ENCODE data around the gene TOGARAM2. TPM values are rescaled to one million over a fixed set of nuclear protein-coding genes. Genes with fewer than 3 reads are reported as not detected.

Gene TOGARAM2
- total RNA-seq, 2 experiments from 2014 or later: 9.6 TPM

DNA sequence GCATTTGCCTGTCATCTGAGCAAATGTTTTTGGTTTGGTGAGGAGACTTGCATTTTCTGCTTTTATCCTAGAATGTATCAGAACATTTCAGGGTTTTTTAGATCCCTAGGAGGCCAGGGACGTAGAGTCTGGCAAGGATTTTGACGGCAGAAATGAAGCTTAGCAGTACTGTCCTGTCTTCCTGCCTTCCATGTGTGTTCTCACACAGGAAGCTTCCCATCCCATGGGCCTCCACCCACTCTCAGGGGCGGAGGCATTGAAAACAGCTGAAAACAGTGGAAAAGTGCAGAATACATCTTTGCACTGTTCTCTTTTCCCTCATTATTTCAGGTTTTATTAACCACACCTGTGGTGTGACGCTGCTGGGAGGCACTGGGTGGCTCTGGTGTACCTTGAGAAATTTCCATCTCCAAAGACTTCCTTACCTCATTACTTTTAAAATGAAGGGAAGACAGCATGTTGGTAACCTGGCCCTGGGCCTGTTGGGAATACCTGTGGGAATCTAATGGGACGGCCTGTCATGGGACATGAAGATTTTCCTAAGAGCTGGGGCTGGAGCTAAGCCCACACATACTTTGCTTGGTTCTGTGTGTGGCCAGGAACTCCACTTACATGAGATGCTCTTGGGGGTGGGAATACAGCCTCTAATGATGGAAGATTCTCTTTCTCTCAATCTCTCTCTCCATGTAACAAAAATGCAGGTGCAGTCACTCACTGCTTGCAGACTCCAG lies 72.7 kb downstream of the TOGARAM2 start:
- peaks cover 4% of the 10 kb centered on the region for H3K4me1 Mint-ChIP-seq (ENCODE audit: low read depth)
- H3K4me3 Mint-ChIP-seq: no peak overlapping the region
- DNase-seq: no peak
- H3K36me3 Mint-ChIP-seq: no peaks in the 10 kb centered on the region
- H3K27ac Mint-ChIP-seq: no peak overlapping the region
- H3K9me3 Mint-ChIP-seq: no peaks in the 10 kb centered on the region
- no peaks in the 10 kb centered on the region for H3K27me3 Mint-ChIP-seq
- ChIA-PET CTCF (interaction anchor here (0.6 kb wide), 1 partner anchor 35 kb away, joined by 3 read pairs; no protein-coding TSS in a partner anchor), POLR2A (interaction anchor here (0.6 kb wide), 1 partner anchor 713 kb away, joined by 3 read pairs; no protein-coding TSS in a partner anchor)
- intact Hi-C loops (cut with micrococcal nuclease): no loop called here

DNA sequence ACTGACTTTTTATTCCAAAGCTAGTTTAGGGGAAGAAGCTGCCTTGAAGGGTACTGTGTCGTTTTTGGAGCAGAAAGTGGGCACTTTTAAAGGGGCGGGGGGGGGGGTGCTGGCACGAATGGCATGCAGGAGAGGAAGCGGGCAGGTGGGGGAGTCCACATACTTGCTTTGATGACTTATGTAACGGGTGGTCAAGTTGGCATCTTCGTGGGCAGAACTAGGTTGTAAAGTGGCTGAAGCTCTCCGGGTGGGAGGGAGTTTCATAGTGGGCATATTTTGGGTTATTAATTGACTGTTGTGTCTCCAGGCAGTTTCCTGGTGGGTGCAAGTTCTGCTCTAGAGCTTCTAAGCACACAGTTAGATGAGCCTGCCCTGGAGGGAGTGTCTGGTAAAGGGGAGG lies 73.3 kb downstream of the TOGARAM2 start:
- H3K36me3 Mint-ChIP-seq: no peaks in the 10 kb centered on the region
- no peak overlapping the region for H3K27ac Mint-ChIP-seq
- no peaks in the 10 kb centered on the region for H3K27me3 Mint-ChIP-seq
- H3K9me3 Mint-ChIP-seq: no peaks in the 10 kb centered on the region
- H3K4me3 Mint-ChIP-seq: no peak overlapping the region
- ChIA-PET CTCF (no interaction called here), POLR2A (interaction anchor here (0.6 kb wide), 1 partner anchor 713 kb away, joined by 3 read pairs; no protein-coding TSS in a partner anchor)
- no peak for DNase-seq
- H3K4me1 Mint-ChIP-seq (ENCODE audit: low read depth): peaks cover 8% of the 10 kb centered on the region
- intact Hi-C loops (cut with micrococcal nuclease): no loop called here

DNA sequence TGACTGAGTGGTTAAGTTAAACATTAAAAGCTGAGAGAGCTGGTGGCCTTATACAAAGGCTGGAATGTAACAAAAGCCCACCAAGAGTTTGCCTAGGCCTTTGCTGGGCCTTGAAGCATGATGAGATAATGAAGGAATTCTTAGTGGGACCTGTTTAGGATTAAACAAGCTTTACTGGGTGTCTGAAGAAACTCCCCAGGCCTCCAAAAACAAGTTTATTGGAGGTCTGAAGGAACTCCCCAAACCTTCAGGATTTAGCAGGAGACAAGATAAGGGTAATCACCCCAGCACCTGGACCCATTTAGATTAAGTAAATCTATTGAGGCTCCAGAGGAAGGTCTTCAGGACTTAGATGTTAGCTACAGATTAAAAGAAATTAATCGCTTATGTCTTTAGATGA lies 74.5 kb downstream of the TOGARAM2 start:
- intact Hi-C loops (cut with micrococcal nuclease): no loop called here
- H3K4me3 Mint-ChIP-seq: no peak overlapping the region
- CTCF ChIA-PET: no interaction called here
- no peak for DNase-seq
- no peaks in the 10 kb centered on the region for H3K27me3 Mint-ChIP-seq
- no peaks in the 10 kb centered on the region for H3K9me3 Mint-ChIP-seq
- no peaks in the 10 kb centered on the region for H3K36me3 Mint-ChIP-seq
- POLR2A ChIA-PET: no interaction called here
- H3K4me1 Mint-ChIP-seq (ENCODE audit: low read depth): peaks cover 15% of the 10 kb centered on the region
- H3K27ac Mint-ChIP-seq: no peak overlapping the region

DNA sequence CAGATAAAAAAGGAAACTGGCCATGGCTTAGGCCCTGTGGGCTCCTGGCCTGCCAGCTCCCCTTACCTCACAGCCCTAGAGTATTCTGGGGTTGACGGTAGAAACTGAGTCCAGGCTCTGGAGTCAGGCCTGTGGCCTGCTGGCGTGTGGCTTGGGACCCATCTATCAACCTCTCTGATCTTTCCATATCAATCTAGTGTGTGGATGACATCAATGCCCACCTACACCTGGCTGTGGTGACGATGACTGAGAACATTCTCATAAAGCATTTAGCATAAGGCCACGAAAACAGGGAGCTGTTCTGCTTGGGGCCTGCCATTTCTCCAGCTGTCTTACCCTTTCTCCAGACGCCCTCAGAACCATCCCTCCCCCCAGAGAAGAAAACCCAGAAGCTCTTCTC lies 75.4 kb downstream of the TOGARAM2 start:
- Mint-ChIP-seq H3K27me3 (no peaks in the 10 kb centered on the region), H3K9me3 (no peaks in the 10 kb centered on the region), H3K36me3 (no peaks in the 10 kb centered on the region), H3K27ac (no peak overlapping the region), H3K4me1 (ENCODE audit: low read depth) (peaks cover 15% of the 10 kb centered on the region), H3K4me3 (no peak overlapping the region)
- peak; percentile 22 for DNase-seq
- intact Hi-C loops (cut with micrococcal nuclease): no loop called here
- CTCF ChIA-PET: no interaction called here
- POLR2A ChIA-PET: no interaction called here

DNA sequence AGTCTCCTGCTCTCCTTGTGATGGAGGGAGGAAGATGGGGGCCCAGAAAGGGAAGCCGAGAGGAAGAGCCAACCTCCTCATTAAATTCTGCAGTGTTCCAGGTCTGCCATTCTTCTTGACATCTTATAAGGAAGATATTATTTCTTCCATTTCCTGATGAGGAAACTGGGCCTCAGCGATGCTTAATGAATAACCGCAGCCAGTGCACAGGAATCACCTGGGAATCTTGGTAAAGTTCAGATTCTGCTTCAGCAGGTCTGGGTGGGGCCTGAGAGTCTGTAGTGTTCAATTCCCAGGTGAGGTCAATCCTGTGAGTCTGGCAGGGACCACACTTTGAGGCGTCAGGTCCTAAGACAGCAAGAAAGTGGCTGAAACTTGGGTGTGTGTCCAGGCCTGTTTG lies 75.9 kb downstream of the TOGARAM2 start:
- DNase-seq: no peak
- Mint-ChIP-seq H3K9me3 (no peaks in the 10 kb centered on the region), H3K27me3 (no peaks in the 10 kb centered on the region), H3K36me3 (no peaks in the 10 kb centered on the region), H3K4me1 (ENCODE audit: low read depth) (peaks cover 15% of the 10 kb centered on the region), H3K27ac (no peak overlapping the region), H3K4me3 (no peak overlapping the region)
- ChIA-PET POLR2A (no interaction called here), CTCF (no interaction called here)
- intact Hi-C loops (cut with micrococcal nuclease): no loop called here

DNA sequence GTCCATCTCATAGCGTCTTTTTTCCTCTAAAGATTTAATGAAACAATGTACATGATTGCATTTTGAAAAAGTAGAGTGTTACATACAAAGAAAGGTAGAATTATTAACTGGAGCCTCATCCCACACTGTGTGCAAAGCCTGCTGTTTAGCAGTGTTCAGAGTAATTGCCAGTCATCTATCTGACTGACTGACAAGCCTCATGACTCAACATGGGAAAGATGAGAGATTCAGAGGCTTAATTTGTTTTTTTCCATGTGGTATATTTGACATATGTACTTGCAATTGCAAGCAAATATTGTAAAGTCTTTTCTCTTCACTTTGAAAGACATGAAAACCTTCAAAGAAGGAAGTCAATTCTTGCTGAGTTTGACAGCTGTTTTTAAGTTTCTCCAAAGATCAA lies 78.5 kb downstream of the TOGARAM2 start:
- Mint-ChIP-seq H3K27me3 (no peaks in the 10 kb centered on the region), H3K36me3 (no peaks in the 10 kb centered on the region), H3K27ac (peak overlapping the region; percentile 2), H3K4me3 (no peak overlapping the region), H3K9me3 (no peaks in the 10 kb centered on the region), H3K4me1 (ENCODE audit: low read depth) (peaks cover 15% of the 10 kb centered on the region)
- CTCF ChIA-PET: interaction anchor here (2.0 kb wide), 1 partner anchor 44 kb away, joined by 4 read pairs; no protein-coding TSS in a partner anchor
- intact Hi-C loops (cut with micrococcal nuclease): no loop called here
- no peak for DNase-seq
- POLR2A ChIA-PET: no interaction called here

DNA sequence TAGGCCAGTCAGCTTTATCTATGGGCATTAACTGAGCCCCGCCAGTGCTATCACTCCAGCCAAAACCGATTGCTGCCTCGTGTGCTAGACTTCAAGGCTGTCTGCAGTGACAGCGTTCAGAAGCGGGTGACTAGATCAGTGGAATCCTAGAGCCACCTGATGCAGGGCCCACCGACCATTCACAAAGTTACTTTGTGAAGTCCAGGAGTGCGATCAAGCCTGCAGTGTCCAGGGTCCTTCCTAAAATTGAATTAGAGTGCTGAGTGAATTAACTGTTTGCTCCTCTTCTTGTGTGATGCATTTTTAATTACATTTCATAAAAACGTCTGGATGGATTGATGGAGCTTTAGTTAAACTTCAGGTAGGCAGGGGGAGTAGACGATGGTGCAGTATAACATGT lies 79.3 kb downstream of the TOGARAM2 start:
- POLR2A ChIA-PET: no interaction called here
- H3K4me3 Mint-ChIP-seq: no peak overlapping the region

DNA sequence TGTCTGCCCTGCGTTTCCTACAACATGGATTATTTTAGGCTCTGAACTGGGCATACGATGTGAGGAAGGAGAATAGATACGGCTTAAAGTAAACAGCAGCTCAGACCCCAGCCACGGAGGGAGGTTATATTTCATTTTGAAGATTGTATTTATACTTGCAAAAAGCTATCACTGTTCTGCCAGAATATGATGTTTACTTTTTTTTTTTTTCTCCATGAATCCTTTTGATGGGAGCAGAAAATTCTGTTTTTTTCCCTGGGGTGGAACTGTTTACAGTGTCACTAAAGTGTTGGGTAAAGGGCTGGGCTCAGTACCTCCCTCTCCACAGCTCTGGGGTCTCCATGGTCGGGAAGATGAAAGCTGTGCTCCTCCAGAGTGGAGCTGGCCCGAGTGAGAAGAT lies 80.1 kb downstream of the TOGARAM2 start:
- Mint-ChIP-seq H3K27ac (no peak overlapping the region), H3K4me3 (no peak overlapping the region), H3K36me3 (no peaks in the 10 kb centered on the region), H3K27me3 (no peaks in the 10 kb centered on the region), H3K9me3 (no peaks in the 10 kb centered on the region), H3K4me1 (ENCODE audit: low read depth) (peaks cover 15% of the 10 kb centered on the region)
- POLR2A ChIA-PET: no interaction called here
- DNase-seq: no peak
- intact Hi-C loops (cut with micrococcal nuclease): no loop called here
- CTCF ChIA-PET: no interaction called here

More for the DNA sequence above, 79.3 kb downstream of the TOGARAM2 start:
- no peaks in the 10 kb centered on the region for H3K36me3 Mint-ChIP-seq
- intact Hi-C loops (cut with micrococcal nuclease): no loop called here
- DNase-seq: no peak
- H3K27me3 Mint-ChIP-seq: no peaks in the 10 kb centered on the region
- peaks cover 15% of the 10 kb centered on the region for H3K4me1 Mint-ChIP-seq (ENCODE audit: low read depth)
- no peaks in the 10 kb centered on the region for H3K9me3 Mint-ChIP-seq
- CTCF ChIA-PET: interaction anchor here (2.0 kb wide), 1 partner anchor 45 kb away, joined by 4 read pairs; no protein-coding TSS in a partner anchor
- no peak overlapping the region for H3K27ac Mint-ChIP-seq

DNA sequence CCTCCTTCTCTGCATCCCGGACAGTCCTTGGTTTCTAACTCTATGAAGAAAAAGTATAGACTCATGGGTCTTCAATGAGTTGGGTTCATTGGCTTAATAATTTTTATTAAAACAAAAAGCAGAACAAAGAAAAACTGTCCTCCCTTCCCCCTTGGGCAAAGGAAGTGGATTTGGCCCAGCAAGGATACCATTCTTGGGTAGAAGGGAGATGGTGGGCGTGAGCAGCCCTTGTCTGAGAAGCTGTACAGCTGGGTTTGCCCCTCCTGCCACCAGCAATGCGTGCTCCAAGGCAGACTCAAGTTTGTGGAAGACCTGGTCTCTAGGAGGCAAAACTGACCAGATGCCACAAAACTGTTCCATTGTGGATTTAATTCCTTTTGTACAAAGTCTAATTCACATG lies 80.5 kb downstream of the TOGARAM2 start:
- ChIA-PET POLR2A (no interaction called here), CTCF (no interaction called here)
- H3K36me3 Mint-ChIP-seq: no peaks in the 10 kb centered on the region
- no peaks in the 10 kb centered on the region for H3K9me3 Mint-ChIP-seq
- no peak for DNase-seq
- H3K27ac Mint-ChIP-seq: no peak overlapping the region
- intact Hi-C loops (cut with micrococcal nuclease): no loop called here
- no peak overlapping the region for H3K4me3 Mint-ChIP-seq
- H3K4me1 Mint-ChIP-seq (ENCODE audit: low read depth): peaks cover 13% of the 10 kb centered on the region
- no peaks in the 10 kb centered on the region for H3K27me3 Mint-ChIP-seq

DNA sequence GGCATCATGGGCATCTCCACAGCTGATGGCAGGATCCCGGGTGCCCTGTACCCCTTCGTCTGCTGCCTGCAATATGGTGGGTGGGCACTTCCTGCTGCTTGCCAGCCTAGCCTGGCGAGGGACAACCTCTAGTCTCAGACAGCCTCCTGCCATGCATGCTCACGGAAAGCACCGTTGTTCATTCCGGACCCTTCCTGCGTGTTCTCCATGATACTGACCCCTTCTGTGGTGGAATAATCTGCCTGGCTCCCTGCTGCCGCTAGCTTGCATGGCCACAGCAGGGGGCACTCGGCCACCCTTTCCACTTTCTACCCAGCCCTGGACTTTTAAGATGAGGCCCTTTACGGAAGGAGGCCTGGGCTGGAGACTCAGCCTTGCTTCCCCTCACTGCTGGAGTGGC lies 81.3 kb downstream of the TOGARAM2 start:
- Mint-ChIP-seq H3K27me3 (no peaks in the 10 kb centered on the region), H3K4me3 (no peak overlapping the region), H3K36me3 (no peaks in the 10 kb centered on the region), H3K27ac (no peak overlapping the region), H3K9me3 (no peaks in the 10 kb centered on the region), H3K4me1 (ENCODE audit: low read depth) (peaks cover 12% of the 10 kb centered on the region)
- CTCF ChIA-PET: no interaction called here
- POLR2A ChIA-PET: no interaction called here
- intact Hi-C loops (cut with micrococcal nuclease): no loop called here
- no peak for DNase-seq

DNA sequence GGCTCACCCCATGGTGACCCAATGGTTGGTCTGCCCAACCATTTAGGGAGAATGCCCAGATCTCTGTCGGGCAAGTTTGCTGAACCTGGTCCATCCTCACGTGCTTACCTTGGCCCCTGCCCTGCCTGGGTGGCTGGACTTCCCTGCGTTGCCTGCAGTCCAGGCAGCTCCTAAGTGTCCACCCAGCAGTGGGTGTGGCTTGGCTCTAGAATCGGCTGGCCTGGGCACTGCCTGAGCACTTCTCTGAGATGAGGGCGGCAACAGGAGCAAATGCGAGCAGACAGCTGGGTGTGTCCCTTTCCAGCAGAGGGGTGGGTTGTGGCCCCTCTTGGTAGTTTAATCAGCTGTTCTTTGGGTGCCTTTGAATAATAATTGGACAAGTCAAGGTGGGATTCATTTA lies 82.0 kb downstream of the TOGARAM2 start:
- H3K4me3 Mint-ChIP-seq: no peak overlapping the region
- CTCF ChIA-PET: no interaction called here
- no peaks in the 10 kb centered on the region for H3K27me3 Mint-ChIP-seq
- intact Hi-C loops (cut with micrococcal nuclease): no loop called here
- no peak for DNase-seq
- POLR2A ChIA-PET: no interaction called here
- peaks cover 12% of the 10 kb centered on the region for H3K4me1 Mint-ChIP-seq (ENCODE audit: low read depth)
- no peak overlapping the region for H3K27ac Mint-ChIP-seq
- H3K9me3 Mint-ChIP-seq: no peaks in the 10 kb centered on the region
- no peaks in the 10 kb centered on the region for H3K36me3 Mint-ChIP-seq

DNA sequence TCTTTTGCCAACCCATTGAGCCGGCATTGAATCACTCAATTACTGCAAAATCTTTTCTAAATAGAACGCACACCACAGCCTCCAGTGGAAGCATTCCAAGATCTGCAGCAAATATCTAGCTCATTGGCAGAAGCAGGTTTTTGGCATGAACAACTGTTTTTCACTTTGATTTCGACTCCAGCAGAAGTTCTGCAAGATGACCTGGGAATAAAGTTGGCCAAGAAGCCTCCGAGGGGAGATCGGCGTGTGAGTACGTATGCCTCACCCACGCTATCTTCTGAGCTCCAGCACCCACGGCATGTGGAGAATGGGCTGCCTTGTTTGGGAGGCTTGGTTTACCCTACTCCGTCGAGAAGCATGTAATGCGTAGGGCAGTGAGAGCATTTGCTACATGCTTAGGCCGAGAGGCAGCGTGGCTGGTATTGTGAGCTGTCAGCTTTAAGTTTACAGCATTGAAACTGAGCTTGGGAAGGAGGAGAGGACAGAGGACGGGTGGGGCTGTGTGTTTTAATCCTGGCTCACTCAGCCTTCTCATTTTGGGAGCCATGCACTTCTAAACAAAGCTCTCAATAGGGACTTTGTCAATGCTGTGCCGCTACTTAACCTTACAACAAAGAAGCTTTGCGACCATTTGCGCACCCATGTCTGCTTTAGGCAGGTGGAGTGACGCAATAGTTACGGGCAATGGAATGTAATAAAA lies 82.7 kb downstream of the TOGARAM2 start:
- peaks cover 10% of the 10 kb centered on the region for H3K4me1 Mint-ChIP-seq (ENCODE audit: low read depth)
- no peaks in the 10 kb centered on the region for H3K27me3 Mint-ChIP-seq
- no peaks in the 10 kb centered on the region for H3K9me3 Mint-ChIP-seq
- no peak for DNase-seq
- POLR2A ChIA-PET: no interaction called here
- H3K4me3 Mint-ChIP-seq: no peak overlapping the region
- CTCF ChIA-PET: no interaction called here
- no peaks in the 10 kb centered on the region for H3K36me3 Mint-ChIP-seq
- intact Hi-C loops (cut with micrococcal nuclease): no loop called here
- H3K27ac Mint-ChIP-seq: no peak overlapping the region

DNA sequence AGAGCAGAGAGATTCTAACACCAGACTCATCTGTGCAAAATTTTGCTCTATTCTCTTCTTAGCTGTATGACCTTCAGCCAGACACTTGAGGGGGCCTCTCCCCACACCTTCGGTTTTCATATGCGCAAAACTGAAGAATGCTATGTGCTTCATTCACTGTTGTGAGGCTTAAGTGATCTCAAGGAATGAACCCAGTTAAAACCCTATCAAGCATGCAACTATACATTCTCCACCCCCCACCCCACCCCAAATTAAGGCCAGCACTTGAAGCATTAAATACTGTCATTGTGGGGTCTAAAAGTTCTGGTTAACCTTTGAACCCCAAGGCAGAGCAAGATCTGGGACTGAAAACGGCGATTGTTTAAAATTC lies 83.2 kb downstream of the TOGARAM2 start:
- Mint-ChIP-seq H3K4me3 (no peak overlapping the region), H3K9me3 (no peaks in the 10 kb centered on the region), H3K27ac (no peak overlapping the region), H3K4me1 (ENCODE audit: low read depth) (peaks cover 7% of the 10 kb centered on the region), H3K27me3 (no peaks in the 10 kb centered on the region), H3K36me3 (no peaks in the 10 kb centered on the region)
- POLR2A ChIA-PET: no interaction called here
- intact Hi-C loops (cut with micrococcal nuclease): no loop called here
- CTCF ChIA-PET: no interaction called here
- DNase-seq: no peak
